Cardiac septum (tissue), 1 donor: Measurements from ENCODE around the gene EHMT1. TPM values are rescaled to one million over a fixed set of nuclear protein-coding genes. Genes with fewer than 3 reads are reported as not detected.

ENCODE experiments used
- DNase-seq: peaks from one replicate; pipeline ENCODE4 v3.0.0-alpha.2; 2020; ENCODE audit warnings: low spot score
- intact Hi-C: fragments of 100-400 bp; cut with DNase I; formaldehyde crosslinking; loops from one replicate; pipeline ENCODE4 v1.14.0; 2022
- total RNA-seq: library from RNA; stranded (reverse); fragmentation: NEBNext Ultra II Directional; extraction: Animal tissue kit (Norgen Biotek cat#: 25700); gene quantifications from one replicate; pipeline ENCODE4 v1.2.1, GENCODE V29; 2021
- donor health status: DM: no; HTN: no; CAD: no.

Gene EHMT1
- total RNA-seq, 1 donor from 2014 or later, result 39.8 TPM

DNA sequence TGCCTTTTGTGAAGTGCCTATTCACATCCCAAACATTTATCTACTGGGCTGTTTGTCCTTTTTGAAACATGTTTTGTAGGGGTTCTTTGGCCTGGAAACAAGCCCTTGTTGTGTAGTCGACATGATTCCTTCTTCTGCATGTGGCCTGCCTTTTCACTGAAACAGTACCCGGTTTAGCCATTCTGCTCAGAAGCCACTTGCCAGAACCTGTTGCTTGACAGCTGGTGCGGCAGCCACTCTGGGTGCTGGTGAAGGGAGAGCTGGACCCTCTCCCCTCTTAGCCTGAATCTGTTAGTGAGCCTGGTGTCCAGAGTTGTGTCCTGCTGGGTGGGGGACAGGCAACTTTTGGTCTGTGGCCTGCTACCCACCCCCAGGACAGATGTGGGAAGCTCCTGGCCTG is 129.9 kb downstream of the EHMT1 start:
- DNase-seq, result no peak
- intact Hi-C loops, result no loop called here

DNA sequence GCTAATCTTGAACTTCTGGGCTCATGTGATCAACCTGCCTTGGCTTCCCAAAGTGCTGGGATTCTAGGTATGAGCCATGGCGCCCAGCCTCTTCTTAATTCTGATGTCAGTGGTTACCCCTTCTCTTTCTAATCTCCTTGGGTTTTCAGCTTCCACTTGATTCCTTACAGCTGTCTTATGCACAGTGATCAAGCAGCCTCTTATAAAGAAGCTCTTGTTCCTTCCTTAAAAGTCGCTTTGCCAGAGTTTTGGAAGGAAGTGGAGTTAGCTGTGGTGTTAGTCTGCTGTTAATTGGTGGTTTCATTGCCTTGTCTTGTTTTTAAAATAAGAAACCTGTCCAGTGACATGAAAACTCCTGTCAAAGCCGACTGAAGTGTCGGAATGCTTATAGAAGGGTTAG is 130.7 kb downstream of the EHMT1 start:
- intact Hi-C loops, result no loop called here
- DNase-seq, result no peak

DNA sequence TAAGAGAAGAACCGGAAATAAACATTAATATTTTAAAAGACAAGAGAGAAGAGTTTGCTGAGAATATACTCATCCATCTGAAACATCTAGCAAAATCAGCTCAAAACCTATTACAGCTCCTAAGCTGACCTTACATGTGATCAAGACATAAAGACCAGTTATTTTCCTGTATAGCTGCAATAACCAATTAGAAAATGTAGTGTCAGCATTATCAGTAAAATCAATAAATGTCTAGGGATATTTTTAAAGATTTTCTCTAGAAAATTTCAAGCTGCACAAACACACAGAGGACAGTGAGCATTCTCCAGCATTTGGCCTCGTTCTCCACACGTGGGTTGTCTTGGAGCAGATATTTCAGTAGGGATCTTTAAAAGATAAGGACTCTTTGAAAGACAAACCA is 131.2 kb downstream of the EHMT1 start:
- DNase-seq, result no peak
- intact Hi-C loops, result no loop called here

DNA sequence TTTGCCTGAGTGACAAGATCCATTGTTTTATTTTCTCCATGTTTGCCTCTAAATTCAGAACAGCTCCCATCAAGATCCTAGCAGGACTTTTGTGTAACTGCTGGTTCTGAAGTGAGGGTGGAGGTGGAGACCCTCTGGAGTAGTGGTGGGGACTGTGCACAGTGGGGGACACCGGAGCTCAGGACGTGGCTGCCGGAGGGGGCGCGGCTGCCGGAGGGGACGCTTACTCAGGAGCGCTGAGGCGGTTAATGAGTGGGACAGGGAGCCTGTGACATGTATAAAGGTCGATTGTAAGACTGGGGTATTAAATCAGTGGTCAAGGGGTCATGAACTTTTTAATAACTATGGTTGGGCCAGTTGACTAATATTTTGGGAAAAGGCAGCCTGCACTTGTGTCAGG is 131.8 kb downstream of the EHMT1 start:
- intact Hi-C loops, result no loop called here
- DNase-seq, result no peak

DNA sequence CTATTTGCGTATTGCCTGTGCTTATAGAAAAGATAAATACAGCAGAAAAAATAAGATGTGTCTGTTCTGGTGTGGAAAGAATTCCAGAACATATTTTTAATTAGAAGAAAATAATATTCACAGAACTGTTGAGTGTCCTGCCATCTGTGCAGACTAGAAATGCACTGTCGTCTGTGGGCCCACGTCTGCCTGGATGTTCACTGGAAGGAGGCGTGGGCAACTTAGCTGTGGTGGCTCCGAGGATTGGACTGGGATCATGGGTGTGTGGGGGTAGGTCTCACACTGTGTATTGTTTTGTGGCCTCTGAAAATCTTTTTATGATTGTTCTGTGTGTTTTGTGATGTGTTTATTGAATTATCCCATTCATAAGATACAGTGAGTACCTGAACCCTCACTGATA is 132.8 kb downstream of the EHMT1 start:
- intact Hi-C loops, result no loop called here
- DNase-seq, result no peak

DNA sequence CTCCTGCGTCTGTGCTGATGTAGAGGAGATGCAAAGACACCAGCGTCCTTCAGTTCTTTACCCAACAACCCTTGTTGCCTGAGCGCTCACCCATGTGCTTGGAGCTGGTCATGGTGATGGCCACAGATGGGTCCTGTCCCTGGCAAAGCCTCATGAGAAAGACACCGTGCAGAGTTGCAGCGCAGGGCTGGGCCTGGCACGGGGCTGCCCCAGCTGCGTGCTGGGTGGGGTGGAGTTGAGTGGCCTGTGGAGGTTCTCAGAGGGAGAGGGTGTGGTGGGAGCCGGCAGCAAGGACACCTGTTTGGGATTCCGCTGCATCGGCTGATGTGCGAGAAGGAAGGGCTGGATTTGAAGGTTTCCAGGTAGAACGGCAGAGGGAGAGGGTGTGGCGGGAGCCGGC is 133.6 kb downstream of the EHMT1 start:
- no peak for DNase-seq
- intact Hi-C loops, result no loop called here

DNA sequence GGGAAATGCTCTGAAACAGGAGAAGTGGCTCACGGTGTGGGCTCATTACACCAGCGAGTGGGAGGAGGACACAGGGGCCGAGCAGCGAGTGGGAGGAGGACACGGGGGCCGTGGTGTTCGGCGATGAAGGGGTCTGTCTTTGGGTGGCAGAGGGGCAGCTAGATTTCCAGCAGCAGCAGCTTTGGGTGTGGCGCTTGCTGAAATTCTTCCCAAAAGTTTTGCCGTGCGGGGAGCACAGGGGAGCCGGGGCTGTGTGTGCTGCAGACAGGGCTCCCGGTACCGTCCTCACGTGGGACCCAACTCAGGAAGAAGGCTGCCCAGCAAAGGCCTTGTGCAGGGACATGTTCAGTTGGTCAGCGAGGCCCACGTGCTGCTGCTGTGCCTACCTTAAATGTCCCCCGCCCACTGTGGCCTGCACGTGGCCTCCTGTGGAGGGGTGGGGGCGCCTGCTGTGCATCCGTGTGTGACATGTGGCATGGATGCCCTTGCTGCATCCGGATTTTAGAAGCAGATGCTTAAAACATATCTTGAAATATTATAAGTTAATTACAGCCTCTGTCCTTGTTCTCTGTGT is 134.5 kb downstream of the EHMT1 start:
- intact Hi-C loops, result no loop called here
- no peak for DNase-seq

DNA sequence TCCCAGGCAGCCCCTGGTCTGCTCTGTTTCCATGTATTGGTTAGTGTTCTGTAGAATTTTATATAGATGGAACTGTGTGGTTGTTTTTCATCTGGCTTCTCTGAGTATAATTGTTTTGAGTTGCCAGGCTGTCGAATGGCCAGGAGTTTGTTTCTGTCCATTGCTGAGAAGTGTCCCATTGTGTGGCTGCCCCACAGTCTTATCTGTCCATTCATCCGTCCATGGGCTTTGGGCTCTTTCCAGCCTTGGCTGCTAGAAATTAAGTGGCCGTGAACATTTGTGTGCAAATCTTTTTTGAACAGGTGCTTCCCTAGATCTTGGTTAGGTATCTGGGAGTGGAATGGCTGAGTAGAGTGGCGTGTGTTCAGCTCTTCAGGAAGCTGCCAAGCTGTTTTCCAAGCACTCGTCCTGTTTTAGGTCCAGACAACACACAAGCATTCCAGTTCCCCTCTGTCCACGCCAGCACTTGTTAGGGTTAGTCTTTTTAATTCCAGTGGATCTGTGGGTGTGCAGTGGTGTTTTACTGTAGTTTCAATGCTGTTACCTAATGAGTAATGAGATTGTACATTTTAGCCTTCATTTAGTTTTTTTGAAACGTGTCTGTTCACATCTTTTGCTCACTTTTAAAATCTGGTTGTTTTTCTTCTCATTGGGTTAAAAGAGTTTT is 136.6 kb downstream of the EHMT1 start:
- intact Hi-C loops, result no loop called here
- DNase-seq, result no peak

DNA sequence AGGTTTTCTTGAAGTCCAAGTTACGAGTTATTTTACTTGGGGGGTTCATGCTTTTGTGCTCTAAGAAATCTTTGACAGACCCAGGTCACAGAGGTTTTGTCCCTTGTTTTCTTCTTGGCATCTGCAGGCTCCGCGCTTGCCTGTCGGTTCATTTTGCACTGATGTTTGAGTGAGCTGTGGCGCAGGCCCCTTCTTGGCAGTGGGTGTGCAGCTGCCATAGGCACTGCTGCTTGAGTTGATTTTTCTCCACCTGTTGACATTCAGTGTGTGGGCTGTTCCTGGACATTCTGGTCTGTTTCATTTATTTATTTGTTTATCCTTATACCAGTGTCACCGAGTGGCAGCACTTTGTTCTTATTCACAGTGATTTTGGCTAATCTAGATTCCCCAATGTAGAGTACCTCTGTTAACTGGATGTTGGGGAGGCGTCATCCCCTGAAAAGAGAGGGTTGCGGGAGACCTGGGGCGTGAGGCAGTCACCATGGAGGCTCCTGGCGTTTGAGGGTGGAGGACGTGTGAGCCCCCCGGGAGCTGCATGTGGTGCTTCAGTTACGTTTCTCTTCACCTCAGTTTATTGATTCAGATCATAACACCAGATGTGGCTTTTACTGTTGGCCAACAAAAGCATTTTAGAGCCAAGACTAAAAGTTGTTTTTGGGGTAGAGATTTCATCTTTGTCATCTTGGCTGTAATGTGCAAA is 137.4 kb downstream of the EHMT1 start:
- no peak for DNase-seq
- intact Hi-C loops, result no loop called here

DNA sequence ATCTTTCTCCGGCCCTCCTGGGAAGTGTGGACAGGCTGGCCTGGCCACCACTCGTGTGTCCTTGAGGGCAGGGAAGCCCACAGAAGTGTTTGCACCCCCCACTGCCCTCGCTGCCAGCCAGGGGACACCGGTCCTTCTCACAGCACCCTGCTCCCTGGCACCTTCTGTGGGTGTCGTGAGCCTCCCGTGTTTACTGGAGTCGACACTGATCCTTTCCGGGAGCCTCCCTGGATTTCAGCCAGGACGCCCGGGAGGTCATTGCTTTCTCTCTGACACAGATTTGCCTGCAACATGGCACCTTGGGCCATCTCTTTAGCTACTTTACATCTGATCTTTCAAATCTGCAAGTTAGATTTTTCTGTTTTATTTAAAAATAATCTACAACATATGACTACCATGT is 138.3 kb downstream of the EHMT1 start:
- DNase-seq, result no peak
- intact Hi-C loops, result no loop called here

DNA sequence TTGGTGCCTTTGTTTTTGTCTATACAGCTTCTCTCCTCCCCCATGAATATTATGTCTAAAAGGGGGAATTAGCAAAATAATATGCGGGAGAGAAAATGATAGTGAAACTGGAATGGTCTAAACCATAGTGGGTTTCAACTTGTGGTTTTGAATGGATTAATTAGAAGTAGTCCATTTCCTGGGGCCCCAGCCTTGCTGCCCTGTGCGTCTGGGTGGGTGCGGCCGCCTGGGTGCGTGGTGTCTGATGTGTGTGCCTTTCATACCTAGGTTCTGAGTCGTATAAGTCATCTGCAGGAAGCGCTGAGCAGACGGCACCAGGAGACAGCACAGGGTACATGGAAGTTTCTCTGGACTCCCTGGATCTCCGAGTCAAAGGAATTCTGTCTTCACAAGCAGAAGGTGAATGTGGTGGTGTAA is 138.8 kb downstream of the EHMT1 start:
- intact Hi-C loops, result no loop called here
- DNase-seq, result no peak

DNA sequence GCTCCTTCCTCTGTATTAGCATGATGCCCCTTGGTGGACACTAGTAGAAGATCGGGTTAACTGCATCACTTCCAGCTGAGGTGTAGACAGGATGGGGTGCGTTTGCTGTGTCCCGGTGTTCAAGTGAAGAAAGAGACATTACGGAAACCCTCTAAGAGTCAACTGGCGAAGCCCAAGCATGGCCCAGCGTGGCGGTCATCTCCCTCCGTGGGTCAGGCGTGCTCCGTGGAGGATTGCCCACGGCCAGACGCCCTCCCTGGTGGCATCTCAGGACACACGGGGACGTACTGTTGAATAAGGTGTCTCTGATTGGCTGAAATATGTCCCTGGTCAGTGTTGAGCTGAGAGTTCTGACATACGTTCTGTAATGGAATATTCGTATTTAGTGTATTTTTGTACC is 139.3 kb downstream of the EHMT1 start:
- no peak for DNase-seq
- intact Hi-C loops, result no loop called here

DNA sequence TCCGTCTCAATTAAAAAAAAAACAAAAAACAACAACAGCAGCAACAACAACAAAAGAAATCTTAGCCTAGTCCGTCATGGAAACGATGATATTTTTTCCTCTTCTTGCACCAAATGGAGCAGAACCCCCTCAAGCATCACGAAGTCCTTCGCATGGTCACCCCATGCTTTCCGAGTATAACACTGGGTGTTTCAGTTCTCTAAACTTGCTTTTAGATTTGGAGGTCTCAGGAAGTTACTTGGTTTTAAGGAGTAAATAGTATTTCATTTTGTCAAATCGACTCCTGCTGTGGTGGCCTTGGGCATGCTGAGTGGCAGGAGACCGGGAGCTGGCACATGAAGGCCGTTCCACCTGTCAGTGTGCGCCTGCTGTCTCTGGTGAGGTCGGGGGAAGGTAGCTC is 140.3 kb downstream of the EHMT1 start:
- intact Hi-C loops, result no loop called here

DNA sequence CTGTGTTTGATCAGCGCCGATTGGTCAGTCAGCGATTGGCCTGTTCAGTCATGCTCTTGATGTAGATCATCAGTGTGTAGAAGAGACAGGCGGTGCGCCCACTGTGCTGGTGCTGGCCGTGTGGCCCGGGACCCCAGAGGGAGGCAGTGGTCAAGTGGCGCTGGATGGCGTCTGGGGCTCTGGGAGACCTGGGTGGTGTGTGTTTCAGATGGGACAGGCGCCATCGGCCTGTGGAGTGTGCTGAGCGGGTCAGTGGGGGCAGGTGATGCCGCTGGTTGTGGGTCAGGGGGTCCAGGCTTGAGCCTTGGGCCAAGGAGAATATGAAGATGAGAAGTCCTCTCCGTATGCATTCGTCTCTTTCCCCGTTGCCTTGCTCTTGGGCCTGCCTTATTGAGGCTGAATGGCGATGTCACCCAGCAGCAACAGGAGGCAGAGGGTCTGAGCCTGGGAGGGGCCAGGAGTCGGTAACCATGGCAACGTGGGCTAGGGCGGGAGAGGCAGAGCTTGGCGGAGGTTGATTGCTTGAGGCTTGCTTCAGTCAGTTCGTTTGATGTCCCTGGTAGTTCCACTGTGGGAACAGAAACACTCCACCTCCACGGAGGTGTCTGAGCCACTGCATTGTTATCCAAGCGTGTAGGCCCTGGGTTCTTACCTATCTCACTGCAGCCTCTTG is 141.0 kb downstream of the EHMT1 start:
- DNase-seq, result no peak
- intact Hi-C loops, result no loop called here

More for the DNA sequence above, 140.3 kb downstream of the EHMT1 start:
- no peak for DNase-seq

DNA sequence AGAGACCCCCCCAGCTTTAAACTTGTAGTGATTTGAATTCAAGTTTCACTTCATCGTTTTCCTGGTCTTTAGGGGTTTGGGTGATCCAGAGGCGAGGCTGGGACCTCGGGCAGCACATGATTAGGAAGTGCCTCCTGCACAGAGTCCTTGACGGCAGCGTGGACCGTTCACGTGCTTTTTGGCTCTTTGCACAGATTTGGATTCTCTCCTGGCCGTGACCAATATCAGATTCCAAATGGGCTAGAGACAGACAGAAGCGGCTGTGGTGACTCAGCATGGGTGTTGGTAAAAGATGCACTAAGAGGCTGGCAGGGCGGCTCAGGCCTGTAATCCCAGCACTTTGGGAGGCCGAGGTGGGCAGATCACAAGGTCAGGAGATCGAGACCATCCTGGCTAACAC is 141.6 kb downstream of the EHMT1 start:
- DNase-seq, result no peak
- intact Hi-C loops, result no loop called here

DNA sequence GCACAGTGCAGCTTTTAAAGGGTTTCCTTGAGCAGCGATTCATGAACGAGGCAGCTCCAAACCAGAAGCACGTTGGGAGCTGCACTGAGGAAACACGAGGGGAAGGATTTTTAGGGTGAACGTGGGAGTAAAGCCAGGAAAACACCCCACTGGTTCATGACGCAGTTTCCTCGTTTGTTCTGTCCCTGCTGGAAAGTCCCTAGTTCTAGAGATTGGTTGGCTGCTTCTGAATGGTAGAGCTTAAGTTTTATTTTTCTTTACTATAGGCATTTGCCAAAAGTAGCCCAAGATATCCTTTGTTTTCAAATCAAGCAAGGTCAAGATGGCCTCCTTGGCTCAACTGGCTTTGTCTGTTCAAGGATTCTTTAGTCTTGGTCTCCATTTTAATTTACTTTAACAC is 142.2 kb downstream of the EHMT1 start:
- intact Hi-C loops, result no loop called here
- no peak for DNase-seq

DNA sequence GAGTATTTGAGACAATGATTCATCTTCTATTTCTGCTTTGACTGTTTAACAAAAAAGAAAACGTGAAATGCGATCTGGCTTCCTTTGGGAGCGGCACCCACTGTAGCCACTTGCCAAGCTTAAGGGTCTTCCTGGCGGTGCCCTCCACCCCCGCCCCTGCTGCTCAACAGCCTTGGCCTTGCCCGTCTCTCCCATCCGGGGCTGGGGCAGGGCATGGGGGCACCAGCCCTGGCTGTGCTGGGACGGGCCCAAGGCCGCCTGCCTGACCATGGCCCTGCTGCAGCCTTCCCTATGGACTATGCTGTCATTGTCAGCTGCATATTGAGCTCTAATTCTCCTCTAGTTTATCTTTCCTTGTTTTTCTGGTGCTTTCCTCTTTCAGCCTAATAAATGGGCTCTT is 143.0 kb downstream of the EHMT1 start:
- intact Hi-C loops, result no loop called here
- no peak for DNase-seq

DNA sequence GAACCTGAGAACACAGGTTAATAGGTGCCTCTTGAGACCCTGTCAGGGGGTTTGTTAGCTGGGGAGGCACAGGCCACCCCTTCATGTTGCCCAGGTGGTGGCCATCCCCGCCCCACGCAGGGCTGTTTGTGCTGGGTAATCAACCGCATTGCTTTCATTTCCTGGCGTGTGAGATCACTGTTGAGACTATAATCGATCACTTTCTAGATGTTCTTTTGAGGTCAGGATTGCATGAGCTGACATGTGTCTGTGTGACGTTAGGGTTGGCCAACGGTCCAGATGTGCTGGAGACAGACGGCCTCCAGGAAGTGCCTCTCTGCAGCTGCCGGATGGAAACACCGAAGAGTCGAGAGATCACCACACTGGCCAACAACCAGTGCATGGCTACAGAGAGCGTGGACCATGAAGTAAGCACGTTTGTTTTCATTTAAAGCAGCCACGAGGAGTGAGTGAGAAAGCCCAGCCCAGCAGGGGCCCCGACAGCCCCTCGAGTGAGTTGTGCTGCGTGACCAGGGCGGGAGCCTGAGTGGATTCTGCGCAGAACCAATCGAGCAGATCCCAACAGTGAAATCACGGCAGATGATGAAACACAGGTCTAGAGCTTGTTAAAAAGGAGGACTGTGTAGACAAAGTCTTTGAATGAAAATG is 143.7 kb downstream of the EHMT1 start:
- intact Hi-C loops, result no loop called here
- no peak for DNase-seq

DNA sequence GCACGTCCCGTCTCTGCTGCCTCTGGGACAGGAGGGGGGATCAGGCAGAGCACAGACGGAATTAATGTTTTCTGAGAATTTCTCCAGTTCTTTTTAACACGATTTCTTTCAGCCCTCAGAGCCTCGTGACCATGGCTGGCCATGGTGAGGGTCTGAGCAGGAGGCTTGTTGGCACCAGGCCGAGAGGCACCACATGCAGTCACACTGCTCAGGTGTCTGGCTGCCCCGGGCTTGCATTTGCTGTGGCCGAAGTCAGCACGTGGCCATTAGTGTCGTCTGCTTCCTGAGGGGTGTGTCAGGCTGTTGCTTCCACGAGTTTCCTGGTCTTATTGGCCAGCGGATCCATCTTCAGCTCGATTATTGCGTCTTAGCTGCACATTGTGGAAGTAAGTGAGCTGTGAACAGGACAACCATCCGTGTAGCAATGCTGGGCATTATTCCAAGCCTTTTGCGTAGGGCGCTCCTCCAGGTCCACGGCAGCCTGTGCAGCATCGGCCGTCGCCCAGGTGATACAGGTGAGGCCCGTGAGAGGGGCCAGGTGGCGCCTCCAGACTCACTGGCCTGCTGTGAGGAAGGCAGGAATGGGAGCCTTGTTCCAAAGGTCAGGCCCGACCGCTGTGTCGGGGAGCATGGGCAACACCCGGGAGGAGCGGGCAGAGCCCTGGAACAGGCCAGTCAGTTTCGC is 144.6 kb downstream of the EHMT1 start:
- intact Hi-C loops, result no loop called here
- DNase-seq, result no peak

DNA sequence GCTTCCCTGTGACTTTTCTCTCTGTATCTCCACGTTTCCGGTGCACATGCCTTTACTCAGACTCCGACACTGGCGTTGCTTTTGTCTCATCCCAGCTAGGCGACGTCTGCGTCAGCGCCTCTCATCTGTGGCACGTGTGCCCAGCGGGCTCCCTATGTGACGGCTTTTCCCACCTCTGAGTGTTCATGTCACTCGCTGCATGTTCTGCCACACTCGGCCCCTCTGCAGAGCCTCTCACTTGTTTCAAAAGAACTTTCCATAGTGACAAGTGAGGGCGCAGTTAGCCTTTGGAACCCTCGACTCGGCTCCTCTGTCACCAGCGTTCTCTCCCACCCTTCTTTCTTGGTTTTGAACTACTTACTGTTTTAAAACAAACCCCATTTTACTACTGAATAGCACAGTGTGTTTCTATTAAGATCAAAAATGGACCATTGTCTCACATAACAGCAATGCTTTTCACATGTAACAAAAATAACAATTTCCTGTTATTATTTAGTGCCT is 145.4 kb downstream of the EHMT1 start:
- intact Hi-C loops, result no loop called here
- DNase-seq, result no peak
